Embryonic facial prominence (tissue), 1 donor: ENCODE measurements around the gene PPP1R18.
A peak's percentile ranks its signal among the peaks of the same experiment; 100 is the strongest.
"Not testable (repeated sequence)": the region's sequence is repeated elsewhere in the genome, so short reads cannot be mapped to it uniquely, and the experiment has no call there.

ENCODE experiments used
- DNase-seq: peaks from one replicate; pipeline ENCODE4 v3.0.0-alpha.2; 2016; ENCODE audit errors: extremely low spot score

The PPP1R18 gene, protein sequence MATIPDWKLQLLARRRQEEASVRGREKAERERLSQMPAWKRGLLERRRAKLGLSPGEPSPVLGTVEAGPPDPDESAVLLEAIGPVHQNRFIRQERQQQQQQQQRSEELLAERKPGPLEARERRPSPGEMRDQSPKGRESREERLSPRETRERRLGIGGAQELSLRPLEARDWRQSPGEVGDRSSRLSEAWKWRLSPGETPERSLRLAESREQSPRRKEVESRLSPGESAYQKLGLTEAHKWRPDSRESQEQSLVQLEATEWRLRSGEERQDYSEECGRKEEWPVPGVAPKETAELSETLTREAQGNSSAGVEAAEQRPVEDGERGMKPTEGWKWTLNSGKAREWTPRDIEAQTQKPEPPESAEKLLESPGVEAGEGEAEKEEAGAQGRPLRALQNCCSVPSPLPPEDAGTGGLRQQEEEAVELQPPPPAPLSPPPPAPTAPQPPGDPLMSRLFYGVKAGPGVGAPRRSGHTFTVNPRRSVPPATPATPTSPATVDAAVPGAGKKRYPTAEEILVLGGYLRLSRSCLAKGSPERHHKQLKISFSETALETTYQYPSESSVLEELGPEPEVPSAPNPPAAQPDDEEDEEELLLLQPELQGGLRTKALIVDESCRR

DNA sequence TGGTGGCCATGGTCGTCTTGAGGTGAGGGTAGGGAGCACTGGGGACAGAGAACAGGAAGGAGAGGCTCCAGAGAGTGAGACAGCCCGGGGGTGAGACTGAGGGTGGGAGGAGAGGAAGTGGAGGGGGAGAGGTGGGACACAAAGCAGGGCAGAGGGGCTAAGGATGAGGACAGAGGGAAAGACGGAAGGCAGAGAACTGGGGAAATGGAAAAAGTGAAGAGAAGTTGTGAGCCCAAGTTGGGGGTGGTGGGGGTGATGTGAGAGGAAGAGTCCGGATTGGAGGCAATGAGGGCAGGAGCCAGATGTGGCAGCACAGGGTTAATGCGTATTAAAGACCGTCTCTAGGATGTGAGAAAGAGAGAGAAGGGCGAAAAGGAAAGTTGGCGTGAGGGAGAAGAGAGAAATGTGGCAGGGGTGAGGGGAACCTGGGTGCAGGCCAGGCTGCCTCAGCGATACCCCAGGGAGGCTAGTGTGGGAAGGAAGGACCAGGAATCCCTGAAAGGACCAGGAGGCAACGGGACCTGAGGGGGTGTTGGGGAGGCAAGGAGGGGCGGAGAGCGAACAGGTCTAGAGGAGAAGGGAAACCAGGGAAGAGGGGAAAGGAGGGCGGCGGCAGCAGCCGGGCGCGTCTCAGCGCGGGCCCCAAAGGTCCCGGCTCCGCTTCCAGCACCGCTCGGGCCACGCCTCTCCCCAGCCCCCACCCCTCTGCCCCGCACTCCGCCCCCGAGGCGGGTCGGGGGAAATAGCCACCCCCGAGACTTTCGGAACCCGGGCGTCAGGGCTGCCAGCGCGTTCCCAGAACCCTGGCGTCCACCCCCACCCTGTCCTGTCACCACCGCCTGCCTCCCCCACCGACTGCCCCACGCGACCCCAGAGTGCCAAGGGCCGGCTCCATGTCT lies at the start of gene PPP1R18:
Gene PPP1R18, minus strand, starts transcription at position 637 of the 899 bp plus-strand sequence. Its CDS starts 627 bp downstream, at position 10.
- no peak for DNase-seq

DNA sequence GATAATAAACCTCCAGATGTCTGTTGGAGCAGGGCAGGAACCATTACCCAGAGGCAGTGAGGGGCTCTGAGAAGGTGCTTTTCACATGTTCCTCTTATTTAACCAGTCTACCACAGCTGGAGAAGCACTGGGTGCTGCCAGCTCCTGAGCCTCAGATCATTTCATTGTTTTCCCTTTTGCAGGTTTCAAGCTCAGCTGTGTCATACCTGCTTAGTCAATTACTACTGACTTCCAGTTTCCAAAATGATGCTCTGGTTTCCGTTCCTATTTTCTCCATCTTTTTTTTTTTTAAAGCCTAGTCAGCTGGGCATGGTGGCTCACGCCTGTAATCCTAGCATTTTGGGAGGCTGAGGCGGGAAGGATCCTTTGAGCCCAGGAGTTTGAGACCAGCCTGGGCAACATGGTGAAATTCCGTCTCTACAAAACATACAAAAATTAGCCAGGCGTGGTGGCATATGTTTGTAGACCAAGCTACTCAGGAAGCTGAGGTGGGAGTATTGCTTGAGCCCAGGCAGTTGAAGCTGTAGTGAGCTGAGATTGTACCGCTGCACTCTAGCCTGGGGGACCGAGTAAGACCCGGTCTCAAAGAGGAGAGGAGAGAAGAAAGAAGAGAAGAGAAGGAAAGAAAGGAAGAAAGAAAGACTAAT lies 49.3 kb upstream of the PPP1R18 start:
- DNase-seq = no peak

DNA sequence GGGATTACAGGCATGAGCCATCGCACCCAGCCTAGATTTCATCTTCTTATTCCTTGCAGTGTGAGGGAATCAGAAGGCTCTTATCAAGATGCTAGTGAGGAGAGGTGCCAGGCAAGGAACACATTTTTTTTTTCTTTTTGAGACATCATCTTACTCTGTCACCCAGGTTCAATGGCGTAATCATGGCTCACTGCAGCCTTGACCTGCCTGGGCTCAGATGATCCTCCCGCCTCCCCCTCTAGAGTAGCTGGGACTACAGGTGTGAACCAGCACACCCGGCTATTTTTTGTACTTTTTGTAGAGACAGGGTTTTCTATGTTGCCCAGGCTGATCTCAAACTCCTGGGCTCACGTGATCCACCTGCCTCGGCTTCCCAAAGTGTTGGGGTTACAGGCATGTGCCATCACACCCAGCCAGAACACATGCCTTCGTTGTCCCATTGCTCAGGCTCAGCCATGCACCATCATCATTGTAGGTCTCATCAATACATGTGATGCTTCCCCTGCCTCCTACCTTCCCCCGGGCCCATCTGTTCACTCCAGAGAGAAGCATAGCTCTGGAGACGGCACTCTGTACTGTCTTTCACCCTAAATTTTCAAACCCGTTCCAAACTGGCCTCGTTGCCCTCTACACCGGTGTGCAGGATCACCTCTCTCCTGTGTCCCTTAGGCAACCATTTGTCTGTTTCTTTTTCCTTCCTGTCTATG lies 45.9 kb upstream of the PPP1R18 start:
- no peak for DNase-seq

DNA sequence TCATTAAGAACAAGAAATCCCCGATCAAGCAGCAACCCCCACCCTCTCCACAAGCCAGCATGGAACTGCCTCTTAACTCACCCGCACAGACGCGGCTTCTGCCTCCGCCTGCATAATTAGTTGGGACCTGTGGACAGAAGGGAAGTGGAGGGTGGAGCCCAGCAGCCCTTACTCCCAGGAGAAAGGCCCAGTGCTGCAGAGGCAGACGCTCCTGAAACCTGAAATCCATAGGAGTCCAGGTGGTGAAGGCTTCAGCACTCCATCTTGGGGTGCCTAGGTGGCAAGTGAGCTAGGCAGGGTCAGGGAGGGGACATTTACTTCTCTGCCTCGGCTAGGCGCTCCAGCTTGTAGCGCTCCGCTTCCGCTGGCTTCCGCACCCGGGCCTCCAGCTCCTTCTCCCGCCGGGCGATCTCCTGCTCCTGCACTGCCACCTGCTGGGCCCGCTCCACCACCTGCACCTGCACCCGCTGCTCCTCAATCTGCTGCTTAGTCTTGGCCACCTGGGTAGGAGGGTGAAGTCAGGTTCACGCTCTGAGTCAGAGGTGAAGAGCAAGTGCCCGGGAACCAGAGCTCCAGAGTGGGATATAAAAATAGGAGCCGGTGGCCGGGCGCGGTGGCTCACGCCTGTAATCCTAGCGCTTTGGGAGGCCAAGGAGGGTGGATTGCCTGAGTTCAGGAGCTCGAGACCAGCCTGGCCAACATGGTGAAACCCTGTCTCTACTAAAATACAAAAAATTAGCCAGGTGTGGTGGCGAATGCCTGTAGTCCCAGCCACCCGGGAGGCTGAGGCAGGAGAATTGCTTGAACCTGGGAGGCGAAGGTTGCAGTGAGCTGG lies 44.4 kb upstream of the PPP1R18 start:
- no peak for DNase-seq

DNA sequence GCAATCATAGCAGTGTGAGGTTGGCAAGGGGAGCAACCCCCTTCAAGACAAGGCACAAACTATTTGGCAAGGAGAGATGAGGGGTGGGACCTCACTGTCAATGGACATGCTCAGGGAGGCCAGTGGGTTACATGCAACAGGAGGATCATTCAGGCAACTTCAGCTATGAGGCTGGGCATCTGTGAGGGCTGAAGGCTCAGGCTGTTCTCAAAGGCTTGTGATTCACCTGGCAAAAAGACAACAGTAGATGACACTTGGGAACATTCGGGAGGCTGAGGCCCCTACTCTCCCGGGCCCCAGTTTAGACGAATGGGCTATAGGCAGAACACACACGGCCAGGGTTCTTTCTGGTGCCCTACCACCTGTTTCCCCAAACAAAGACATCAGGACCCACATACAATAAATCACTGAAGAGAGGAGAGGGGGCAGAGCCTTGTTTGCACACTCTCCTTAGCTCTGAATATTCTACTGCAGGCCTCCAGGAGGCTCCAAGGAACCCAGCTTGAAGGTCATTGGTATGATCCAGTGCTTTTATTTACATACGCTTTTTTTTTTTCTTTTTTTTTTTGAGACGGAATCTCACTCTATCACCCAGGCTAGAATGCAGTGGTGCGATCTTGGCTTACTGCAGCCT lies 41.6 kb upstream of the PPP1R18 start:
- DNase-seq = no peak

DNA sequence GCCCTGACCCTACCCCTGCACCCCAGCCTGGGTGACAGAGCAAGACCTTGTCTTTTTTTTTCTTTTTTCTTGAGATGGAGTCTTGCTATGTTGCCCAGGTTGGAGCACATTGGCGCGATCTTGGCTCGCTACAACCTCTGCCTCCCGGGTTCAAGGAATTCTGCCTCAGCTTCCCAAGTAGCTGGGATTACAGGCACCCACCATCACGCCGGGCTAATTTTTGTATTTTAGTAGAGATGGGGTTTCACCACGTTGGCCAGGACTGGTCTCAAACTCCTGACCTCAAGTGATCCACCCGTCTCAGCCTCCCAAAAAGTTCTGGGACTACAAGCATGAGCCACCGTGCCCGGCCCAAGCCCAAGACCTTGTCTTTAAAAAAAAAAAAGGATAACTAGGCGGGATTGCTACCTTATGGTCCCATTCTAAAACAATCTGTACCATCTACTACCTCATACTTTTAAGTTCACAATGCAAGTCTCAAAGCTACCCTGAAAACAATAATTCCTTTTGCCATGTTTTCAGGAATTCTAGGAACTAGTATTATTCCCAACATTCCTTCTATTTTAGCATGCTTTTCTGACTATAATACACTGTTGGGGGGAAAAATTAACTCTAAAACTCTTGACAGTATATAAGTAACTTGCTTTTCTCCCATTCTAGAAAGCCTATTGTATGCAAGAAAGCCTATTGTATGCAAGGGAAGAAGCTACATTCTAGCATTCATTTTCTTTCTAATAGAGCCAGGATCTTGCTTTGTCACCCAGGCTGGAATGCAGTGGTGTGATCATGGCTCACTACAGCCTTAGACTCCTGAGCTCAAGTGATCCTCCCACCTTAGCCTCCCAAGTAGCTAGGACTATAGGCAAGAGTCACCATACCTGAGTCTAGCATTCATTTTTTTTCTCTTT lies 40.3 kb upstream of the PPP1R18 start:
- no peak for DNase-seq

DNA sequence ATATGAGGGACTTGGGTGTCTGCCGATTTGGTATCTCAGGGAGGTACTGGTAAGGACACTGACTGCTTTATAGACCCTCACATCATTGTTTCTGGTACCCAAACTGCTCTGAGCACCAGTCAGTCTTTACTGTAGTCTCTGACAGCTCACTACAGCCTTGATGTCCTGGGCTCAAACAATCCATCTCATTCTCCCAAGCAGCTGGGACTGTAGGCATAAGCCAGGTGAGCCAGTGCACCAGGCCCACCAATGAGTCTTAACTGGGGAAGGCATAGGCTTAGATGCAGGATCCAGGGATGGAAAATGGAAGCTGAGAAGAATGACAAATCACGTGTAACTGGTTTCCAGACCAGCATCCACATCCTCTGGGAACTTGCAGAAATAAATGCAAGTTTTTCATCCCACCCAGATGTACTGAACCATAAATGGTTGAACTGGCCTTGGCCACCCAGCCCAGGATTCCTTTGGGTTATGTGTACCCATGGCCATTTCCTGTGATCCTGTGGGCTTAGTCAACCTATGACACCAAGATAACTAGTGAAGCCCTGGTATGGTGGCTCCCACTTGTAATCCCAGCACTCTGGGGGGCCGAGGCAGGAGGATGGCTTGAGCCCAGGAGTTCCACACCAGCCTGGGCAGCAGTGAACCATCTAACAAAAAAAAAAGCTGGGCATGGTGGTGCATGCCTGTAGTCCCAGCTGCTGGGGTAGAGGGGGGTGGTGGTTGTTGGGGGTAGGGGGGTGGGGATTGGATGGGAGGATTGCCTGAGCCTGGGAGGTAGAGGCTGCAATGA lies 39.5 kb upstream of the PPP1R18 start:
- no peak for DNase-seq

DNA sequence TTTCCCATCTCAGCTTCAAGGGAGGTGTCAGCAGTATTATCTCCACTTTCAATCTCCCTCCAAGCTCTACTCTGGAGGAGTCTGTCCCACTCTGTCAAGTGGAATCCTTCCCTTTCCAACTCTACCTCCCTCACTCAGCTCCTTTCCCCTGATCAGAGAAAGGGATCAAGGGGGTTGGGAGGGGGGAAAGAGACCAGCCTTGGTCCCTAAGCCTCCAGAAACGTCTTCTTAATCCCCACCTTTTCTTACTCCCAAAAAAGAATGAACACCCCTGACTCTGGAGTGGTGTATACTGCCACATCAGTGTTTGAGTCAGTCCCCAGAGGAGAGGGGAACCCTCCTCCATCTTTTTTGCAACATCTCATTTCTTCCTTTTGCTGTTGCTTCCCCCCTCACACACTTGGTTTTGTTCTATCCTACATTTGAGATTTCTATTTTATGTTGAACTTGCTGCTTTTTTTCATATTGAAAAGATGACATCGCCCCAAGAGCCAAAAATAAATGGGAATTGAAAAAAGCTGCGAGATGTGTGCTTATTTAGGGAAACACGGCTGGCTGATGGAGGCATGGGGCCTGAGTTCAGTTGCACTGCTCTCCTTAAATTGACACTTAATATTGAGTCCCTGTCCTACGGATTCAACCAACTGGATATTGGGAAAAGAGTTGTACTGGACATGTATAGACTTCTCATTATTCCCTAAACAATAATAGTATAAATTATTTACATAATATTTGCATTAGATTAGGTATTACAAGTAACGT lies 38.6 kb upstream of the PPP1R18 start:
- DNase-seq = no peak

DNA sequence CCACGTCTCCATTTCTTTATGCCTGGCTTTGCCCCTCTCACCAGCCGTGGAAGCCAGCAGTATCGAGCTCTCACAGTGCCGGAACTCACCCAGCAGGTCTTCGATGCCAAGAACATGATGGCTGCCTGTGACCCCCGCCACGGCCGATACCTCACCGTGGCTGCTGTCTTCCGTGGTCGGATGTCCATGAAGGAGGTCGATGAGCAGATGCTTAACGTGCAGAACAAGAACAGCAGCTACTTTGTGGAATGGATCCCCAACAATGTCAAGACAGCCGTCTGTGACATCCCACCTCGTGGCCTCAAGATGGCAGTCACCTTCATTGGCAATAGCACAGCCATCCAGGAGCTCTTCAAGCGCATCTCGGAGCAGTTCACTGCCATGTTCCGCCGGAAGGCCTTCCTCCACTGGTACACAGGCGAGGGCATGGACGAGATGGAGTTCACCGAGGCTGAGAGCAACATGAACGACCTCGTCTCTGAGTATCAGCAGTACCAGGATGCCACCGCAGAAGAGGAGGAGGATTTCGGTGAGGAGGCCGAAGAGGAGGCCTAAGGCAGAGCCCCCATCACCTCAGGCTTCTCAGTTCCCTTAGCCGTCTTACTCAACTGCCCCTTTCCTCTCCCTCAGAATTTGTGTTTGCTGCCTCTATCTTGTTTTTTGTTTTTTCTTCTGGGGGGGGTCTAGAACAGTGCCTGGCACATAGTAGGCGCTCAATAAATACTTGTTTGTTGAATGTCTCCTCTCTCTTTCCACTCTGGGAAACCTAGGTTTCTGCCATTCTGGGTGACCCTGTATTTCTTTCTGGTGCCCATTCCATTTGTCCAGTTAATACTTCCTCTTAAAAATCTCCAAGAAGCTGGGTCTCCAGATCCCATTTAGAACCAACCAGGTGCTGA lies 37.6 kb upstream of the PPP1R18 start:
- not testable (repeated sequence) for DNase-seq

DNA sequence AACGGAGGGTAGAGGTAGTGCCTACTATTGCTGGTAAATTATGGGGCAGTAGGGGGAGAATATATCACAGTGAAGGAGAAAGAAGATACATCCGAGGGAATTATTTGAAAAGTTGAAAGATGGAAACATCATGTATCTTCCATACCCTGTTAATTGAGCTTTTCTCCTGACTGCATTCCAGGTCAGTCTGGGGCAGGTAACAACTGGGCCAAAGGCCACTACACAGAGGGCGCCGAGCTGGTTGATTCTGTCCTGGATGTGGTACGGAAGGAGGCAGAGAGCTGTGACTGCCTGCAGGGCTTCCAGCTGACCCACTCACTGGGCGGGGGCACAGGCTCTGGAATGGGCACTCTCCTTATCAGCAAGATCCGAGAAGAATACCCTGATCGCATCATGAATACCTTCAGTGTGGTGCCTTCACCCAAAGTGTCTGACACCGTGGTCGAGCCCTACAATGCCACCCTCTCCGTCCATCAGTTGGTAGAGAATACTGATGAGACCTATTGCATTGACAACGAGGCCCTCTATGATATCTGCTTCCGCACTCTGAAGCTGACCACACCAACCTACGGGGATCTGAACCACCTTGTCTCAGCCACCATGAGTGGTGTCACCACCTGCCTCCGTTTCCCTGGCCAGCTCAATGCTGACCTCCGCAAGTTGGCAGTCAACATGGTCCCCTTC lies 36.9 kb upstream of the PPP1R18 start:
- not testable (repeated sequence) for DNase-seq

DNA sequence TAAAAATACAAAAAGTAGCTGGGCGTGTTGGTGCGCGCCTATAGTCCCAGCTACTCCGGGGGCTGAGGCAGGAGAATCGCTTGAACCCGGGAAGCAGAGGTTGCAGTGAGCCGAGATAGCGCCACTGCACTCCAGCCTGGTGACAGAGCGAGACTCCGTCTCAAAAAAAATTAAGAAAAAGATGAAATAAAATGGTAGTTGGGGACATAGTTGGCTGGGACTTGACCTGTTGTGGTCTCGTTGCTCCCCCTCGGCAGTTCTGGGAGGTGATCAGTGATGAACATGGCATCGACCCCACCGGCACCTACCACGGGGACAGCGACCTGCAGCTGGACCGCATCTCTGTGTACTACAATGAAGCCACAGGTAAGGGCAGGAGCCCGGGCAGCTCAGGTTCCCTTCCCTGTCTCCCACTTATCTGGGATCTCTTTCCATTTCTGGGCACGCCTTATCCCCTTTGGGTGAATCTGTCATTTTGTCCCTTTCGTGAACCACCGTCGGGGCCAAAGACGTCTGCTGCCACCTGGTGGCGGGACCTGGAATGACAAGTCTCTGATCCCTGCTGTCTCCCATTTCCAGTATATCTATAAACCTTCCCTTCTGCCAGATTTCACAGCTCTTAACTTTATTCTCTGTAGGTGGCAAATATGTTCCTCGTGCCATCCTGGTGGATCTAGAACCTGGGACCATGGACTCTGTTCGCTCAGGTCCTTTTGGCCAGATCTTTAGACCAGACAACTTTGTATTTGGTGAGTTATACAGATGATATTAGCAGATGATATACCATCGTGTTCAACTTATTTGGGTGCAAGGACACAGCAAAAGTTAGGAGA lies 36.1 kb upstream of the PPP1R18 start:
- DNase-seq = no peak

DNA sequence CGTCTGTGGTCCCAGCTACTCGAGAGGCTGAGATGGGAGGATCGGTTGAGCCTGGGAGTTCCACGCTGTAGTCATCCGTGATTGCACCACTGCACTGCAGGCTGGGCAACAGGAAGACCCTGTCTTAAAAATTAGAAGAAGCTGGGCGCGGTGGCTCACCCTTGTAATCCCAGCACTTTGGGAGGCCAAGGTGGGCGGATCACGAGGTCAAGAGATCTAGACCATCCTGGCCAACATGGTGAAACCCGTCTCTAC lies 35.5 kb upstream of the PPP1R18 start:
- DNase-seq = not testable (repeated sequence)

DNA sequence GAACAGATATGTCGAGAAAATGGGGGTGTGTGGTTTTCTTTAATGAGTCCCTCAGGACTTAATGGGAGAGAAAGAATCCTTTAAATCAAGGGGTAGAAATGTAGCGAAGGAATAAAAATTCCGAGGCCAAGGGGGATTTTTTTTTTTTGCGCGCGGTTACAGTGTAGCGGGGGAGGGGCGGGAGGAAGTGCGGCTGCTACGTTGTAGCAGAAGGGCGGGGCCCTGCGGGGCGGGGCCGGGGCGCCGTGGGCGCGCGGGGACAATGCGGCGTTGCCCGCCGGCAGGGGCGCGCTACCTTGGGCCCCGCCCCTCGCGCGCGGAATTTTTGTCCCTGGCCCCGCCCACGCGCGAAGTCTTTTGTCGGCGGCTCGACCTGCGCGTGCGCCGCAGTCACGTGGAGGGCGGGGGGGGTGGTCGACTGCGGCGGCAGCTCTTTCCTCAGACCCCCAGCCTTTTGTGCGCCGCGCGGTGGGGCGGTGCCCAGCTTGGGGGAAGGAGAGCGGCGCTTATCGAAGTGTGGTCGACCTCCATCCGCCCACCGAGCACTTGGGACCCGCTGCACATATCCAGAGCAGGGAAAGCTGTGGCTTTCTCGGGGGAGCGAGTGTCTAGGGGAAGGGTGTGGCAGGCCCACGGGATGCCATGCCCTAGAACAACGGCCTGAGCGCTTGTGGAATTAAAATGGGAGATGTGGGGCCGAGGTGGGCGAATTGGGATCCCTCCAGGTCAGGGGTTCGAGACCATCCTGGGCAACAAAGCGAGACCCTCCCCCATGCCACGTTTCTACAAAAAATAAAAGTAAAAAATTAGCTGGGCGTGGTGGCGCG lies 35.0 kb upstream of the PPP1R18 start:
- DNase-seq = peak; percentile 87

DNA sequence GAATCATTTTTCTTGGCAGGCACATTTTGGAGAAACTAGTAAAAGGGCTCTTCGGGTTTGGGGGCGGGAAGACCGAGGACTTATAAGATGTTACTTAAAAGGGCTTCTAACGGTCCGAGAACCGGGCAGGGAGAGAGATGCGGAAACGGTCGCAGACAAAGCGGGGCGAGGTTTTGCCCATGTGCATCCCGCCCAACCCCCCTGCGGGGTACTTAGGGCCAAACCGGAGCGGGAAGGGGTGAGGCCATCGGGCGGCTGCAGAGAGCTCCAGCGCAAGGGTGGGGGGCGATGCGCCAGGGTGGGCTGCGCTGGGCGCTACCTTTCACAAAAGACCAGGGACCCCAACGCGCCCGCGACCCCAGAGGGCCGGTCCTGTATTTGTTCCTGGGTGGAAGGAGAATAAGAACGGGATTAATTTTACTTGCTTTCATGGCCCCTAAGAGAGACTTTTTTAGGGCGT lies 34.3 kb upstream of the PPP1R18 start:
- DNase-seq = no peak
